OCI-LY1 (cell line): ENCODE data around the gene BCL2.

Experiments used
- H2AFZ ChIP-seq: fragments of 200-600 bp; sonication (generic), shearing (Covaris generic); 2 replicates; pipeline ENCODE4 v1.6.0; 2014; ENCODE audit warnings: antibody characterized with exemption, mild to moderate bottlenecking, low read length
- H3F3A ChIP-seq: fragments of 200-600 bp; sonication (generic), shearing (Covaris generic); 2 replicates; pipeline ENCODE4 v1.6.0; 2014; ENCODE audit warnings: mild to moderate bottlenecking, antibody characterized with exemption, low read length, moderate library complexity; ENCODE audit not compliant: insufficient read depth
- H3K27ac ChIP-seq: fragments of 200-600 bp; sonication (generic); 2 replicates; pipeline ENCODE4 v1.5.1; 2014; ENCODE audit warnings: low read length, mixed run types, mild to moderate bottlenecking, low read depth; ENCODE audit not compliant: poor library complexity, severe bottlenecking
- H3K27me3 ChIP-seq: fragments of 200-600 bp; sonication (generic); 2 replicates; pipeline ENCODE4 v1.6.0; 2014; ENCODE audit warnings: antibody characterized with exemption, mild to moderate bottlenecking, low read length, moderate library complexity; ENCODE audit not compliant: insufficient read depth
- H3K36me3 ChIP-seq: fragments of 200-600 bp; sonication (generic); 2 replicates; pipeline ENCODE4 v1.6.1; 2014; ENCODE audit warnings: mild to moderate bottlenecking, antibody characterized with exemption, low read length, moderate library complexity, mixed read lengths; ENCODE audit not compliant: insufficient read depth
- H3K4me1 ChIP-seq: fragments of 200-600 bp; sonication (generic); 2 replicates; pipeline ENCODE4 v1.5.1; 2014; ENCODE audit warnings: mild to moderate bottlenecking, low read length, moderate library complexity; ENCODE audit not compliant: insufficient read depth, severe bottlenecking
- H3K4me2 ChIP-seq: fragments of 200-600 bp; sonication (generic), shearing (Covaris generic); 2 replicates; pipeline ENCODE4 v1.6.1; 2014; ENCODE audit warnings: low read length
- H3K4me3 ChIP-seq: fragments of 200-600 bp; sonication (generic); 2 replicates; pipeline ENCODE4 v1.5.1; 2014; ENCODE audit warnings: low read length, low read depth, mild to moderate bottlenecking, mixed read lengths; ENCODE audit not compliant: poor library complexity, severe bottlenecking
- H3K79me2 ChIP-seq: fragments of 200-600 bp; shearing (Covaris generic); 2 replicates; pipeline ENCODE4 v1.6.1; 2016; ENCODE audit warnings: mixed run types, low read length, mixed read lengths; ENCODE audit not compliant: insufficient read depth
- H3K9ac ChIP-seq: fragments of 200-600 bp; sonication (generic), shearing (Covaris generic); 2 replicates; pipeline ENCODE4 v1.6.1; 2014; ENCODE audit warnings: mild to moderate bottlenecking, low read length, mixed read lengths
- H3K9me2 ChIP-seq: fragments of 200-600 bp; sonication (generic), shearing (Covaris generic); 2 replicates; pipeline ENCODE4 v1.6.1; 2014; ENCODE audit warnings: low read depth, mild to moderate bottlenecking, low read length, mixed read lengths
- H3K9me3 ChIP-seq: fragments of 200-600 bp; shearing (Covaris generic); 2 replicates; pipeline ENCODE4 v1.6.1; 2014; ENCODE audit warnings: low read length, mixed read lengths
- H4K20me1 ChIP-seq: fragments of 200-600 bp; sonication (generic), shearing (Covaris generic); 2 replicates; pipeline ENCODE4 v1.6.0; 2016; ENCODE audit warnings: mild to moderate bottlenecking, low read length; ENCODE audit not compliant: insufficient read depth
- CTCF ChIP-seq: fragments of 200-600 bp; sonication (generic), shearing (Covaris generic); IDR thresholded peaks from 2 replicates; pipeline ENCODE4 v1.5.1; 2017; ENCODE audit warnings: mild to moderate bottlenecking, antibody characterized with exemption, low read length, moderate library complexity, mixed read lengths
- EZH2 ChIP-seq: fragments of 200-600 bp; sonication (generic), shearing (Covaris generic); IDR thresholded peaks from 2 replicates; pipeline ENCODE4 v1.8.0; 2017; ENCODE audit warnings: borderline replicate concordance, mixed run types, mild to moderate bottlenecking, antibody characterized with exemption, low read length, moderate library complexity, mixed read lengths

The BCL2 gene

GRCh38 chr18:63306249-63306648, 13.3 kb downstream of the BCL2 start:
- H3K79me2 ChIP-seq, result peaks cover 100% of the 10 kb centered on the region

GRCh38 chr18:63303547-63303946, 16.0 kb downstream of the BCL2 start:
- peak overlapping the region; percentile 7 for H3K4me3 ChIP-seq
- no peak overlapping the region for H3K9ac ChIP-seq
- peak overlapping the region; percentile 46; the same call in 1 of the 2 replicates for H3K4me2 ChIP-seq
- peaks cover 100% of the 10 kb centered on the region for H3K79me2 ChIP-seq
- H3K36me3 ChIP-seq, result peaks cover 99% of the 10 kb centered on the region
- H3F3A ChIP-seq, result no peaks in the 10 kb centered on the region
- no peaks in the 10 kb centered on the region for H3K9me2 ChIP-seq
- no peaks in the 10 kb centered on the region for H3K9me3 ChIP-seq
- H4K20me1 ChIP-seq, result no peaks in the 10 kb centered on the region
- peak overlapping the region; percentile 9 for H3K27ac ChIP-seq
- no peak overlapping the region for H2AFZ ChIP-seq
- H3K27me3 ChIP-seq, result no peaks in the 10 kb centered on the region
- TF ChIP-seq CTCF, result no peak
- no peak for TF ChIP-seq EZH2
- H3K4me1 ChIP-seq, result peaks cover 99% of the 10 kb centered on the region

More at GRCh38 chr18:63306249-63306648, 13.3 kb downstream of the BCL2 start:
- Histone ChIP-seq H2AFZ (no peak overlapping the region), H3K4me2 (peak overlapping the region; percentile 62), H3F3A (no peaks in the 10 kb centered on the region), H3K4me1 (peaks cover 100% of the 10 kb centered on the region), H3K27me3 (no peaks in the 10 kb centered on the region), H3K36me3 (peaks cover 97% of the 10 kb centered on the region), H3K9me3 (no peaks in the 10 kb centered on the region), H3K4me3 (peak overlapping the region; percentile 46), H3K9me2 (no peaks in the 10 kb centered on the region), H4K20me1 (no peaks in the 10 kb centered on the region), H3K9ac (peak overlapping the region; percentile 37; the same call in 1 of the 2 replicates), H3K27ac (peak overlapping the region; percentile 15)
- TF ChIP-seq CTCF, result no peak
- TF ChIP-seq EZH2, result no peak

GRCh38 chr18:63302636-63303405, 16.7 kb downstream of the BCL2 start:
- H3K27me3 ChIP-seq, result no peaks in the 10 kb centered on the region
- H3K36me3 ChIP-seq, result peaks cover 99% of the 10 kb centered on the region
- no peaks in the 10 kb centered on the region for H3K9me2 ChIP-seq
- no peak overlapping the region for H2AFZ ChIP-seq
- H3K4me1 ChIP-seq, result peaks cover 99% of the 10 kb centered on the region
- H4K20me1 ChIP-seq, result no peaks in the 10 kb centered on the region
- H3K79me2 ChIP-seq, result peaks cover 100% of the 10 kb centered on the region
- H3K9me3 ChIP-seq, result no peaks in the 10 kb centered on the region
- H3K4me2 ChIP-seq, result peak overlapping the region; percentile 46; the same call in 1 of the 2 replicates
- H3K4me3 ChIP-seq, result peak overlapping the region; percentile 7
- peak overlapping the region; percentile 9 for H3K27ac ChIP-seq
- H3F3A ChIP-seq, result no peaks in the 10 kb centered on the region
- no peak overlapping the region for H3K9ac ChIP-seq
- TF ChIP-seq EZH2 (no peak), CTCF (no peak)
